Esophagus muscularis mucosa (tissue), 4 donors: ENCODE results near the gene SGSM2.

Experiments
- EP300 ChIP-seq: sonication (generic); formaldehyde crosslinking; IDR thresholded peaks from one replicate; pipeline ENCODE4 v1.6.1; 2017; ENCODE audit warnings: antibody characterized with exemption
- POLR2A ChIP-seq: fragments of 450-650 bp; IDR thresholded peaks from one replicate; pipeline ENCODE4 v1.6.1; 2017; ENCODE audit warnings: antibody characterized with exemption, moderate library complexity, mild to moderate bottlenecking, low read depth
- TF ChIP-seq, protein P1 (sequence below), 3 experiments: fragments of 200-600 bp in 2 of 3; fragments of 450-650 bp in 1 of 3; sonication (generic) in 2 of 3; IDR thresholded peaks; one replicate each; pipeline ENCODE4 v1.5.1; 2017 to 2019; ENCODE audit warnings: antibody characterized with exemption in 3 of 3, mild to moderate bottlenecking in 2 of 3, moderate library complexity in 1 of 3

DNA sequence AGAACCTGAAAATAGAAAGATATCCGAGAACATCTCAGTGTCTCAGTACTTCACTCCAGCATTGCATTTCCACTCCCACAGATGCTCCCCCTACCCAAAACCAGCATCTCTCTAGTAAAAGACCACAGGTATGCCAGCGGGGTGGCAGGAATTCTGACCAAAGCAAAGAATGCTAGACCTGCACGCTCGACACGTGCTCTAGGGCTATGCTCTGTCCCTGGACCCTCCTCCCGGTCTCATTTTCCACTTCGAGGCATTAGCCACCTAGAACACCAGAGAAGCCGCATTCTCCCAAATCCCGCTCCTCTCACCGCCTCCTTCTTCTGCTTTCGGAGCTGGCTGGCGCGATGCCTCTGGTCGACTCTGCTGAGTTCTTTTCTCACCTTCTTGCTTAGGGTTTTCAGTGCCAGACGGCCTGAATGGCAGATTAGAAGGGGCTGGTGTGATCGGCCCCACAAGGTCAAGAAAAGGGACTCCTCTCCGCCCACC, 1.5 kb upstream of the SGSM2 start:
- TF ChIP-seq EP300 (no peak), POLR2A (no peak)
- TF ChIP-seq, protein P1, sequence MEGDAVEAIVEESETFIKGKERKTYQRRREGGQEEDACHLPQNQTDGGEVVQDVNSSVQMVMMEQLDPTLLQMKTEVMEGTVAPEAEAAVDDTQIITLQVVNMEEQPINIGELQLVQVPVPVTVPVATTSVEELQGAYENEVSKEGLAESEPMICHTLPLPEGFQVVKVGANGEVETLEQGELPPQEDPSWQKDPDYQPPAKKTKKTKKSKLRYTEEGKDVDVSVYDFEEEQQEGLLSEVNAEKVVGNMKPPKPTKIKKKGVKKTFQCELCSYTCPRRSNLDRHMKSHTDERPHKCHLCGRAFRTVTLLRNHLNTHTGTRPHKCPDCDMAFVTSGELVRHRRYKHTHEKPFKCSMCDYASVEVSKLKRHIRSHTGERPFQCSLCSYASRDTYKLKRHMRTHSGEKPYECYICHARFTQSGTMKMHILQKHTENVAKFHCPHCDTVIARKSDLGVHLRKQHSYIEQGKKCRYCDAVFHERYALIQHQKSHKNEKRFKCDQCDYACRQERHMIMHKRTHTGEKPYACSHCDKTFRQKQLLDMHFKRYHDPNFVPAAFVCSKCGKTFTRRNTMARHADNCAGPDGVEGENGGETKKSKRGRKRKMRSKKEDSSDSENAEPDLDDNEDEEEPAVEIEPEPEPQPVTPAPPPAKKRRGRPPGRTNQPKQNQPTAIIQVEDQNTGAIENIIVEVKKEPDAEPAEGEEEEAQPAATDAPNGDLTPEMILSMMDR (IDR thresholded peaks at IDR 0.05): no peak
